Endothelial cell of umbilical vein (primary cell): ENCODE results near the gene TRPM3.

ENCODE experiments used
- MYC ChIP-seq: IDR thresholded peaks from one replicate; pipeline ENCODE4 v1.6.1; 2011; ENCODE audit warnings: mild to moderate bottlenecking, low read depth, low read length
- POLR2A ChIP-seq: IDR thresholded peaks from 2 replicates; pipeline ENCODE4 v1.6.1; 2012; ENCODE audit warnings: low read depth, mild to moderate bottlenecking, control low read depth, low read length
- POLR2AphosphoS5 ChIP-seq: IDR thresholded peaks from 2 replicates; pipeline ENCODE4 v1.6.1; 2012; ENCODE audit warnings: low read depth, mild to moderate bottlenecking, control low read depth, low read length, moderate library complexity; ENCODE audit not compliant: insufficient read depth
- TF ChIP-seq, protein P1 (sequence below), 2 donors: IDR thresholded peaks; 1 replicate in 1 of 2; 2 replicates in 1 of 2; pipeline ENCODE4 v1.5.1; 2011; ENCODE audit warnings: low read length in 2 of 2, mild to moderate bottlenecking in 2 of 2, moderate library complexity in 2 of 2, control low read depth in 1 of 2, inconsistent platforms in 1 of 2, low read depth in 1 of 2; ENCODE audit not compliant: insufficient read depth in 1 of 2; ENCODE audit errors: extremely low read depth in 1 of 2

DNA sequence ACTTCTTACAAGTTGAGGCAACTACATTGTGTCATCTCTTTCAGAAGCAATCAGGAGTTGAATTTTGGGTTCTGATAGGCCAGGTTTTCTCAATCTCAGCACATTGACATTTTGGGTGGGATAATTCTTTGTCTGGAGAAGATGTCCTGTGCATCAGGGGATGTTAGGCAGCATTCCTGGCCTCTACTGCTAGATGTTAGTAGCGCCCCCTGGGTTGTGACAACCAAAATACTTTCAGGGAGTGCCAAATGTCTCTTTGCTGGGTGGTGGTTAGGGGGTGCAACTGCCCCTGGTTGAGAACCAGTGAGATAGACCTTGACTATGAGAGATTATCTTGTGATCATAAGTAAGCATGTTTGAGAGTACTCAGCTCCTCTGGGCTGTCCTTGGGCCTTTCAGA lies 542.7 kb downstream of the TRPM3 start:
- TF ChIP-seq POLR2A = no peak
- TF ChIP-seq MYC = no peak
- no peak for TF ChIP-seq POLR2AphosphoS5
- TF ChIP-seq, protein P1, sequence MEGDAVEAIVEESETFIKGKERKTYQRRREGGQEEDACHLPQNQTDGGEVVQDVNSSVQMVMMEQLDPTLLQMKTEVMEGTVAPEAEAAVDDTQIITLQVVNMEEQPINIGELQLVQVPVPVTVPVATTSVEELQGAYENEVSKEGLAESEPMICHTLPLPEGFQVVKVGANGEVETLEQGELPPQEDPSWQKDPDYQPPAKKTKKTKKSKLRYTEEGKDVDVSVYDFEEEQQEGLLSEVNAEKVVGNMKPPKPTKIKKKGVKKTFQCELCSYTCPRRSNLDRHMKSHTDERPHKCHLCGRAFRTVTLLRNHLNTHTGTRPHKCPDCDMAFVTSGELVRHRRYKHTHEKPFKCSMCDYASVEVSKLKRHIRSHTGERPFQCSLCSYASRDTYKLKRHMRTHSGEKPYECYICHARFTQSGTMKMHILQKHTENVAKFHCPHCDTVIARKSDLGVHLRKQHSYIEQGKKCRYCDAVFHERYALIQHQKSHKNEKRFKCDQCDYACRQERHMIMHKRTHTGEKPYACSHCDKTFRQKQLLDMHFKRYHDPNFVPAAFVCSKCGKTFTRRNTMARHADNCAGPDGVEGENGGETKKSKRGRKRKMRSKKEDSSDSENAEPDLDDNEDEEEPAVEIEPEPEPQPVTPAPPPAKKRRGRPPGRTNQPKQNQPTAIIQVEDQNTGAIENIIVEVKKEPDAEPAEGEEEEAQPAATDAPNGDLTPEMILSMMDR (IDR thresholded peaks at IDR 0.05; ENCODE audit: extremely low read depth in 1 of 2, insufficient read depth in 1 of 2, low read depth in 1 of 2, low read length in 2 of 2) = no peak
